ENCODE measurements around the gene DNAJC5.
A peak's percentile ranks its signal among the peaks of the same experiment; 100 is the strongest.

Gene DNAJC5

DNA sequence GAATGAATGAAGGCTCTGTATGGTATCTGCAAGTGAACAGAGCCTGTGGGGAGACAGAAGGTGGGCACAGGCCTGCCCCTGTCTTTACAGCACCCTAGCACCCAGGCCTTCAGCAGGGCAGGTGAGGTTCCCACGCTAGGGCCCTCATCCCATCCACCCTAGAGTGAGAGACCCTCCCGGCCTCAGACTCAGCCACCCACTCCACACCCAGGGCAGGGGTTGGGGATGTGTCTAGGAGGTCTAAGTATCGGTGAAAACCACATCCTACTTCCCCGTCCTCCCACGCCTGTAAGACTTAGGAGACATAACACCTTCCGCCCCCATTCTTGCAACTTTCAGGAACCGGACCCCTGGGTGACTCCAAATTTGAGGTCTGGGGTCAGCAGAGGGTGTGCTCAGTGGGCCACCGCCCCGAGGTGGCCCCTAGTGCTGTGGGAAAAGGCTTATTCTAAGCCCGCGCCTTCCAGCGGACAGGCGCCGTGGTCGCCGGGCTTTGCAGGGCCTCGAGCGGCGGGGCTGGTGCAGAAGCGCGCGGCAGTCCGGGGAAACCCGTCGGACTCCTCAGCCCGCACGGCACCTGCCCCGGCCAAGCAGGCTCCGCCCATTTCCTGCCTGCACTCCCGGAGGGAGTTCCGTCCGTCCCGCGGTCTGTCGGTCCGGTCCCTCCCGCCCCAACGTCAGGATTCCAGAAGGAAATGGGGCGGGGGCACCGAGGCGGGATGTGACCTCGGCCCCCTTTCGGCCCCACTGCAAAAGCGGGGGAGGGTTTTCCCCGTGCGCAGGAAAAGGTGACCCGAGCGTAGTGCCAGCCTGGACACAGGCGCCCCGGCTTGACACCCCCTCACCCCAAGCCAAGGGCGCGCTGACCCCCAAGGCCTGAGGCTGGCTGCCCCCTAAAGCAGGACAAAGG lies 83.6 kb downstream of the DNAJC5 start:
- Histone ChIP-seq H3K27ac (peak overlapping the region; percentile 29), H3K27me3 (no peaks in the 10 kb centered on the region), H3K9me3 (no peaks in the 10 kb centered on the region), H3K36me3 (peaks cover 7% of the 10 kb centered on the region), H3K4me3 (ENCODE audit: low read depth in 1 of 2, low read length in 1 of 2) (peak overlapping the region; percentile 64 to 80), H3K4me1 (ENCODE audit: control insufficient read depth in 1 of 2, insufficient read depth in 1 of 2, low read depth in 1 of 2, low read length in 1 of 2) (peaks cover 31 to 44% of the 10 kb centered on the region in 2 experiments)
- TF ChIP-seq, protein P1, sequence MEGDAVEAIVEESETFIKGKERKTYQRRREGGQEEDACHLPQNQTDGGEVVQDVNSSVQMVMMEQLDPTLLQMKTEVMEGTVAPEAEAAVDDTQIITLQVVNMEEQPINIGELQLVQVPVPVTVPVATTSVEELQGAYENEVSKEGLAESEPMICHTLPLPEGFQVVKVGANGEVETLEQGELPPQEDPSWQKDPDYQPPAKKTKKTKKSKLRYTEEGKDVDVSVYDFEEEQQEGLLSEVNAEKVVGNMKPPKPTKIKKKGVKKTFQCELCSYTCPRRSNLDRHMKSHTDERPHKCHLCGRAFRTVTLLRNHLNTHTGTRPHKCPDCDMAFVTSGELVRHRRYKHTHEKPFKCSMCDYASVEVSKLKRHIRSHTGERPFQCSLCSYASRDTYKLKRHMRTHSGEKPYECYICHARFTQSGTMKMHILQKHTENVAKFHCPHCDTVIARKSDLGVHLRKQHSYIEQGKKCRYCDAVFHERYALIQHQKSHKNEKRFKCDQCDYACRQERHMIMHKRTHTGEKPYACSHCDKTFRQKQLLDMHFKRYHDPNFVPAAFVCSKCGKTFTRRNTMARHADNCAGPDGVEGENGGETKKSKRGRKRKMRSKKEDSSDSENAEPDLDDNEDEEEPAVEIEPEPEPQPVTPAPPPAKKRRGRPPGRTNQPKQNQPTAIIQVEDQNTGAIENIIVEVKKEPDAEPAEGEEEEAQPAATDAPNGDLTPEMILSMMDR (IDR thresholded peaks at IDR 0.05), result no peak

DNA sequence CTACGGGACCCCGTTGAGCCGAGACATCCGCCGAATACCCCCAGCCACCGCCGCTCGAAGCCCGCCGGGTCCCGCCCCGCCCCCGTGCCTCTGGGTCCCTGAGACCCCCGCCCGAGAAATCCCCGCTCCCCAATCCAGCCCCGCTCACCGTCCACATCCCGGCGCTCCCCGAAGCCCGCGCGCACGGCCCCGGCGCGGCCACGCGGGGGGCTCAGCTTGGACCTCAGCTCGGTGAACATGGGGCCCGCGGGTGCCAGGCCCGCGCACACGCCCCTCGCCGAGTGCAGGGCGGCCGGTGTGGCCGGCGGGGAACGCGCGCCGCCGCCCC lies 84.3 kb downstream of the DNAJC5 start:
- Histone ChIP-seq H3K4me3 (ENCODE audit: low read depth in 1 of 2, low read length in 1 of 2) (peak overlapping the region; percentile 64 to 80), H3K27ac (no peak overlapping the region), H3K27me3 (no peaks in the 10 kb centered on the region), H3K36me3 (peaks cover 13% of the 10 kb centered on the region), H3K4me1 (ENCODE audit: control insufficient read depth in 1 of 2, insufficient read depth in 1 of 2, low read depth in 1 of 2, low read length in 1 of 2) (peaks cover 31 to 40% of the 10 kb centered on the region in 2 experiments), H3K9me3 (no peaks in the 10 kb centered on the region)
- TF ChIP-seq, protein P1 (IDR thresholded peaks at IDR 0.05), result no peak

DNA sequence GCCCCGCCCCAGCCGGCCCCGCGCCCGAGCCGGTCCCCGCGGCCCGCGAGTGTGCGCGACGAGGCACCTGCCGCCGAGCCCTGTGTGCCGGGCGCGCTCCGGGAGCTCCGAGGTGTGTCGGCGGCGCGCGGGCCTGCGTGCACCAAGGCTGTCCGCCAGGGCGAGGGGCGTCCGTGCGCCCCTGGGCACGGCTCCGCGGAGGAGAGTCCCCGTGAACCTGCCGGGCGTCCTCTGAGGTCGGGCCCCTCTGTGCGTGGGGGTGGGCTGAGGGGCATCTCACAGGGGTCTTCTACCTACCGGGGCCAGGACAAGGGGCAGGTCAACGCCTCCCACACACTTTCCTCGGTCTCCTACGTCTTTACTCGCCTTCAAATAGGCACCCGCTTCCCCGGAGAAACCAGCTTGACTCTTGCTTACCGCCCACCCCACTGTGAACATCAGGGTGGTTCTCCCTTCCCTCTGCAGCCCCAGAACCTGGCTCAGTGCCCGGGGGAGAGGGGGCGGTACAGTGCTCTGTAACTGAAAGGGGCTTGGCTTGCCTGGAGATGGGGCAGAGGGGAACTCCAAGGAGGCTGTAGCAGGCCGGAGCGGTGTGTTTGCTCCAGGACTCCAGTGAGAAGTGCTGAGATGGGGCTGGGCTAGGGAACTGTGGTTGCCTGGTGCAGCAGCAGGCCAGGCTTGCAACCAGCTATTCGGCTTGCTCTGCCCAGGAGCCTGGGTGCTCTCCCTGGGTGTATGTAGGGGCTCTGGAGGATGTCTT lies 84.8 kb downstream of the DNAJC5 start, which contains the start of gene SAMD10:
SAMD10 (minus strand) TSS at position 86 of the 760 bp plus-strand sequence. CDS start 175 bp downstream, outside the sequence.
- Histone ChIP-seq H3K27me3 (no peaks in the 10 kb centered on the region), H3K36me3 (peaks cover 18% of the 10 kb centered on the region), H3K4me3 (ENCODE audit: low read depth in 1 of 2, low read length in 1 of 2) (peak within 1 kb of the TSS; percentile 74 to 86), H3K9me3 (no peaks in the 10 kb centered on the region), H3K4me1 (ENCODE audit: control insufficient read depth in 1 of 2, insufficient read depth in 1 of 2, low read depth in 1 of 2, low read length in 1 of 2) (peaks cover 31 to 40% of the 10 kb centered on the region in 2 experiments), H3K27ac (peak within 1 kb of the TSS; percentile 85)
- TF ChIP-seq, protein P1 (IDR thresholded peaks at IDR 0.05), result no peak

DNA sequence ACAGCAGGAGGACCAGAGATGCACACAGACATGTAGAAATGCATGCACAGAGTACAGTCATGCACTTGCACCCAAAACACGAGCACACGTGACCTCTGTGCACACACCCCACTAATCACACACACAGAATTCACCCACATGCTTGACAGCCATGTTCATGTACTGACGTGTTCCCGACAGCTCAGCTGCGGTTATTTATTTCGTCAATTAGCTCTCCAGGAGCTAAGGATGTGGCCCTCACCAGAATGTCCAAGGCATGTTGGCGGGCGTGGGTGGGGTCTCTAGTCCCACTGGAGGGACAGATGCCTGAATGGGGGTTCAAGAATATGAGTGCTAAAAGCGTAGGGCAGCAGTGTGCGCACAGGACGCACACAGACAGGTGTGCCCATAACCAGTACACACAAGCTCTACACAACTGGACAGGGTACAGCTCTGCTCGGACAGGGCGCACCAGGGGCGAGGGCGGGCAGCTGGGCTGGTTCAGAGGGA lies 85.4 kb downstream of the DNAJC5 start:
- Histone ChIP-seq H3K27me3 (no peaks in the 10 kb centered on the region), H3K36me3 (peaks cover 25% of the 10 kb centered on the region), H3K4me1 (ENCODE audit: control insufficient read depth in 1 of 2, insufficient read depth in 1 of 2, low read depth in 1 of 2, low read length in 1 of 2) (peaks cover 31 to 40% of the 10 kb centered on the region in 2 experiments), H3K27ac (peak overlapping the region; percentile 85), H3K9me3 (no peaks in the 10 kb centered on the region), H3K4me3 (ENCODE audit: low read depth in 1 of 2, low read length in 1 of 2) (peak overlapping the region; percentile 74 to 86)
- TF ChIP-seq, protein P1 (IDR thresholded peaks at IDR 0.05), result no peak

DNA sequence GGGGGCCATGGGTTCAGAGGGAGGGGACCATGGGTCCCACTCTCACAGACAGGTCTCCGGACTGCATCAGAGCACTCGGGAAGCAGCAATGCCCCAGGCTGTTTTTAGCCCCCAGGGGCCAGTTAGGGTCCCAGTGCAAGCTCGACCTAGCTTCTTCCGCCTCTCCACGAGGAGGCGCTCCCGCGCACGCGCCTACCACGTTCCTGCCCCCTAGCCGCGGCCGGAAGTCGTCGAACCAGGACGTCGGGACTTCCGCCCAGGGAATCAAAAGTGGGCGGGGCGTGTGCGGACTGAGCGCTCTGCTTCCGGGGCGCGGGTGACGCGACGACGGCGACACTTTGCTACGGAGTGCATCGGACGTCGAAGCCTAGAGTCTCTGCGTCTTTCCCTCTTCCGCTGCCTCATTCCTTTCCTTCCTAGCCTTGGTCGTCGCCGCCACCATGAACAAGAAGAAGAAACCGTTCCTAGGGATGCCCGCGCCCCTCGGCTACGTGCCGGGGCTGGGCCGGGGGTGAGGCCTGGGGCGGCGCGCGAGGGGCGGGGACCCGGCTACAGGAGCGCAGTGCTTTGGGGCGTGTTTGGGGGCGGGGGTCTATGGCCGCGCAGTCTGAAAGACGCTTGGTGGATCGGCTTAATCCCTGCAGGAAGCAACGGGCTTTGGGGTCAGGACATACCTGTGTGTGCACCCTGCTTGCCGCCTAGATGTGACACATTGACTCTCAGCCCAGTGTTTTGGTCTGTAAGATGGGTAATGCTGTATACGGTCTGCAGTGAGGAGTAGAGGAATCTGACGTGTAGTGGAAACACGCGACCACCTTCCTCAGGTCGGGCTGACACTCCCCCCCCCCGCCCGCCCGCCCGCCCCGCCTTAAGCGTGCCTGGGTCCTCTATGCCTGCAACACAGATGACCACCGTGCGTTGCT lies 86.1 kb downstream of the DNAJC5 start, which contains the start of gene PRPF6:
PRPF6 (plus strand) TSS at position 327 of the 923 bp plus-strand sequence; CDS start at position 441, 114 bp downstream.
- no peaks in the 10 kb centered on the region for H3K9me3 ChIP-seq
- H3K27me3 ChIP-seq, result no peaks in the 10 kb centered on the region
- peak within 1 kb of the TSS; percentile 85 for H3K27ac ChIP-seq
- peaks cover 31 to 40% of the 10 kb centered on the region in 2 experiments for H3K4me1 ChIP-seq (ENCODE audit: control insufficient read depth in 1 of 2, insufficient read depth in 1 of 2, low read depth in 1 of 2, low read length in 1 of 2)
- H3K4me3 ChIP-seq (ENCODE audit: low read depth in 1 of 2, low read length in 1 of 2), result peak within 1 kb of the TSS; percentile 74 to 86
- TF ChIP-seq, protein P1 (IDR thresholded peaks at IDR 0.05), result peak; percentile 70
- H3K36me3 ChIP-seq, result peaks cover 32% of the 10 kb centered on the region
